ENCODE data around the gene SORCS3.

The SORCS3 gene

GRCh38 chr10:104766341-104766740, 125.3 kb downstream of the SORCS3 start:
- no peak overlapping the region for H3K27ac Mint-ChIP-seq
- DNase-seq = no peak
- H3K27me3 Mint-ChIP-seq = peaks cover 18% of the 10 kb centered on the region
- no peaks in the 10 kb centered on the region for H3K4me1 Mint-ChIP-seq (ENCODE audit: low read depth)
- no peaks in the 10 kb centered on the region for H3K36me3 Mint-ChIP-seq (ENCODE audit: low read depth)
- no peaks in the 10 kb centered on the region for H3K9me3 Mint-ChIP-seq
- H3K4me3 Mint-ChIP-seq = no peak overlapping the region

GRCh38 chr10:104767282-104767681, 126.2 kb downstream of the SORCS3 start:
- Mint-ChIP-seq H3K27me3 (peaks cover 19% of the 10 kb centered on the region), H3K36me3 (ENCODE audit: low read depth) (no peaks in the 10 kb centered on the region), H3K27ac (no peak overlapping the region), H3K4me1 (ENCODE audit: low read depth) (no peaks in the 10 kb centered on the region), H3K9me3 (no peaks in the 10 kb centered on the region), H3K4me3 (no peak overlapping the region)
- no peak for DNase-seq

- no peak overlapping the region for H3K27ac Mint-ChIP-seq
- peaks cover 24% of the 10 kb centered on the region for H3K27me3 Mint-ChIP-seq
- H3K9me3 Mint-ChIP-seq = no peaks in the 10 kb centered on the region
- no peaks in the 10 kb centered on the region for H3K4me1 Mint-ChIP-seq (ENCODE audit: low read depth)
- DNase-seq = no peak
- H3K36me3 Mint-ChIP-seq (ENCODE audit: low read depth) = no peaks in the 10 kb centered on the region
- no peak overlapping the region for H3K4me3 Mint-ChIP-seq
Measured at GRCh38 chr10:104767745-104768144, 126.7 kb downstream of the SORCS3 start.

- Mint-ChIP-seq H3K27me3 (peaks cover 14% of the 10 kb centered on the region), H3K36me3 (ENCODE audit: low read depth) (no peaks in the 10 kb centered on the region), H3K27ac (no peak overlapping the region), H3K9me3 (no peaks in the 10 kb centered on the region), H3K4me1 (ENCODE audit: low read depth) (no peaks in the 10 kb centered on the region), H3K4me3 (no peak overlapping the region)
- DNase-seq = no peak
Measured at GRCh38 chr10:104773105-104773504, 132.0 kb downstream of the SORCS3 start.

- H3K4me1 Mint-ChIP-seq (ENCODE audit: low read depth) = no peaks in the 10 kb centered on the region
- no peak overlapping the region for H3K27ac Mint-ChIP-seq
- H3K9me3 Mint-ChIP-seq = no peaks in the 10 kb centered on the region
- H3K36me3 Mint-ChIP-seq (ENCODE audit: low read depth) = no peaks in the 10 kb centered on the region
- H3K27me3 Mint-ChIP-seq = peaks cover 14% of the 10 kb centered on the region
- DNase-seq = no peak
- H3K4me3 Mint-ChIP-seq = no peak overlapping the region
Measured at GRCh38 chr10:104774234-104774633, 133.1 kb downstream of the SORCS3 start.

GRCh38 chr10:104777086-104777799, 136.2 kb downstream of the SORCS3 start:
- Mint-ChIP-seq H3K27me3 (peaks cover 12% of the 10 kb centered on the region), H3K27ac (no peak overlapping the region), H3K36me3 (ENCODE audit: low read depth) (no peaks in the 10 kb centered on the region)

GRCh38 chr10:104778371-104778770, 137.3 kb downstream of the SORCS3 start:
- Mint-ChIP-seq H3K36me3 (ENCODE audit: low read depth) (no peaks in the 10 kb centered on the region), H3K9me3 (no peaks in the 10 kb centered on the region), H3K4me1 (ENCODE audit: low read depth) (no peaks in the 10 kb centered on the region), H3K27me3 (peaks cover 7% of the 10 kb centered on the region), H3K4me3 (no peak overlapping the region), H3K27ac (no peak overlapping the region)
- DNase-seq = no peak

More at GRCh38 chr10:104777086-104777799, 136.2 kb downstream of the SORCS3 start:
- Mint-ChIP-seq H3K4me3 (no peak overlapping the region), H3K9me3 (no peaks in the 10 kb centered on the region), H3K4me1 (ENCODE audit: low read depth) (no peaks in the 10 kb centered on the region)
- no peak for DNase-seq

GRCh38 chr10:104779701-104780100, 138.6 kb downstream of the SORCS3 start:
- Mint-ChIP-seq H3K4me1 (ENCODE audit: low read depth) (no peaks in the 10 kb centered on the region), H3K4me3 (no peak overlapping the region), H3K36me3 (ENCODE audit: low read depth) (no peaks in the 10 kb centered on the region), H3K27me3 (peaks cover 5% of the 10 kb centered on the region), H3K27ac (no peak overlapping the region), H3K9me3 (no peaks in the 10 kb centered on the region)
- DNase-seq = no peak

- Mint-ChIP-seq H3K4me1 (ENCODE audit: low read depth) (no peaks in the 10 kb centered on the region), H3K27me3 (peaks cover 5% of the 10 kb centered on the region)
Measured at GRCh38 chr10:104780165-104780564, 139.1 kb downstream of the SORCS3 start.

GRCh38 chr10:104780946-104781595, 140.0 kb downstream of the SORCS3 start:
- Mint-ChIP-seq H3K4me3 (no peak overlapping the region), H3K4me1 (ENCODE audit: low read depth) (no peaks in the 10 kb centered on the region), H3K27me3 (peaks cover 9% of the 10 kb centered on the region), H3K36me3 (ENCODE audit: low read depth) (no peaks in the 10 kb centered on the region), H3K9me3 (no peaks in the 10 kb centered on the region), H3K27ac (no peak overlapping the region)
- no peak for DNase-seq

More at GRCh38 chr10:104780165-104780564, 139.1 kb downstream of the SORCS3 start:
- Mint-ChIP-seq H3K9me3 (no peaks in the 10 kb centered on the region), H3K27ac (no peak overlapping the region), H3K36me3 (ENCODE audit: low read depth) (no peaks in the 10 kb centered on the region), H3K4me3 (no peak overlapping the region)
- DNase-seq = no peak

GRCh38 chr10:104784452-104784851, 143.4 kb downstream of the SORCS3 start:
- no peak overlapping the region for H3K27ac Mint-ChIP-seq
- peaks cover 9% of the 10 kb centered on the region for H3K27me3 Mint-ChIP-seq
- no peak overlapping the region for H3K4me3 Mint-ChIP-seq
- no peak for DNase-seq
- H3K36me3 Mint-ChIP-seq (ENCODE audit: low read depth) = no peaks in the 10 kb centered on the region
- H3K9me3 Mint-ChIP-seq = no peaks in the 10 kb centered on the region
- no peaks in the 10 kb centered on the region for H3K4me1 Mint-ChIP-seq (ENCODE audit: low read depth)

- H3K27ac Mint-ChIP-seq = no peak overlapping the region
- no peaks in the 10 kb centered on the region for H3K36me3 Mint-ChIP-seq (ENCODE audit: low read depth)
- no peak for DNase-seq
- peaks cover 4% of the 10 kb centered on the region for H3K27me3 Mint-ChIP-seq
- no peak overlapping the region for H3K4me3 Mint-ChIP-seq
- no peaks in the 10 kb centered on the region for H3K4me1 Mint-ChIP-seq (ENCODE audit: low read depth)
- H3K9me3 Mint-ChIP-seq = no peaks in the 10 kb centered on the region
Measured at GRCh38 chr10:104791471-104791870, 150.4 kb downstream of the SORCS3 start.

- H3K9me3 Mint-ChIP-seq = no peaks in the 10 kb centered on the region
- no peak overlapping the region for H3K4me3 Mint-ChIP-seq
- no peak for DNase-seq
- H3K27me3 Mint-ChIP-seq = peaks cover 8% of the 10 kb centered on the region
- H3K4me1 Mint-ChIP-seq (ENCODE audit: low read depth) = no peaks in the 10 kb centered on the region
- H3K27ac Mint-ChIP-seq = no peak overlapping the region
- no peaks in the 10 kb centered on the region for H3K36me3 Mint-ChIP-seq (ENCODE audit: low read depth)
Measured at GRCh38 chr10:104795411-104795810, 154.3 kb downstream of the SORCS3 start.

- DNase-seq = no peak
- Mint-ChIP-seq H3K36me3 (ENCODE audit: low read depth) (no peaks in the 10 kb centered on the region), H3K27ac (no peak overlapping the region), H3K4me3 (no peak overlapping the region), H3K27me3 (peaks cover 8% of the 10 kb centered on the region), H3K9me3 (no peaks in the 10 kb centered on the region), H3K4me1 (ENCODE audit: low read depth) (no peaks in the 10 kb centered on the region)
Measured at GRCh38 chr10:104796823-104797222, 155.7 kb downstream of the SORCS3 start.

GRCh38 chr10:104802941-104803340, 161.9 kb downstream of the SORCS3 start:
- no peak overlapping the region for H3K27ac Mint-ChIP-seq
- no peaks in the 10 kb centered on the region for H3K36me3 Mint-ChIP-seq (ENCODE audit: low read depth)

More at GRCh38 chr10:104802941-104803340, 161.9 kb downstream of the SORCS3 start:
- no peaks in the 10 kb centered on the region for H3K9me3 Mint-ChIP-seq
- DNase-seq = no peak
- no peak overlapping the region for H3K4me3 Mint-ChIP-seq
- no peaks in the 10 kb centered on the region for H3K27me3 Mint-ChIP-seq
- H3K4me1 Mint-ChIP-seq (ENCODE audit: low read depth) = no peaks in the 10 kb centered on the region
